22Rv1 (cell line): Measurements from ENCODE around the gene SPAG17.

Source experiments
- ZFX ChIP-seq: fragments of 450-650 bp; IDR thresholded peaks from 2 replicates; pipeline ENCODE4 v1.6.1; 2017; ENCODE audit warnings: antibody characterized with exemption, borderline replicate concordance
- TF ChIP-seq, protein P1 (sequence below): fragments of 450-650 bp; IDR thresholded peaks from 2 replicates; pipeline ENCODE4 v1.5.1; 2017; ENCODE audit warnings: mild to moderate bottlenecking

DNA sequence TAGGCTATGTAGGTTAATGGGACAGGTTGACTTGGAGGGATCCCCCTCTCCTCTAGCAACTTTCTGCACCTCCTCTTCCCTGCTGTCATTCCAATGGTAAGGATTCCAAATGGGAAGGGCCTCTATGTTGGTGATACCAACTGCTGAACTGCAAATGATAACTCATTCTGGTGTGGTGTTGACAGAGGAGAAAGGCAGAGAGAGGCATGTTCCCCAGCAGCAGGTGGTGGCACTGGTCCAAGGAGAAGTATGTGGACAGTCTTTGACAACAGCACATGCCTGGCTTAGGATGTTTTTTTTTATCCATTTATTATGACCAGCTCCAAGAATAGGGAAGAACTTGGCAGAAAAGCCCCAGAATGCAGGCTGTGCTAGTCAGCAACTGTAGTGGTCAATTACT, 19.6 kb upstream of the SPAG17 start:
- TF ChIP-seq, protein P1, sequence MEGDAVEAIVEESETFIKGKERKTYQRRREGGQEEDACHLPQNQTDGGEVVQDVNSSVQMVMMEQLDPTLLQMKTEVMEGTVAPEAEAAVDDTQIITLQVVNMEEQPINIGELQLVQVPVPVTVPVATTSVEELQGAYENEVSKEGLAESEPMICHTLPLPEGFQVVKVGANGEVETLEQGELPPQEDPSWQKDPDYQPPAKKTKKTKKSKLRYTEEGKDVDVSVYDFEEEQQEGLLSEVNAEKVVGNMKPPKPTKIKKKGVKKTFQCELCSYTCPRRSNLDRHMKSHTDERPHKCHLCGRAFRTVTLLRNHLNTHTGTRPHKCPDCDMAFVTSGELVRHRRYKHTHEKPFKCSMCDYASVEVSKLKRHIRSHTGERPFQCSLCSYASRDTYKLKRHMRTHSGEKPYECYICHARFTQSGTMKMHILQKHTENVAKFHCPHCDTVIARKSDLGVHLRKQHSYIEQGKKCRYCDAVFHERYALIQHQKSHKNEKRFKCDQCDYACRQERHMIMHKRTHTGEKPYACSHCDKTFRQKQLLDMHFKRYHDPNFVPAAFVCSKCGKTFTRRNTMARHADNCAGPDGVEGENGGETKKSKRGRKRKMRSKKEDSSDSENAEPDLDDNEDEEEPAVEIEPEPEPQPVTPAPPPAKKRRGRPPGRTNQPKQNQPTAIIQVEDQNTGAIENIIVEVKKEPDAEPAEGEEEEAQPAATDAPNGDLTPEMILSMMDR: no peak
- no peak for TF ChIP-seq ZFX
